Measurements from ENCODE around the gene RPL39L. TPM values are rescaled to one million over a fixed set of nuclear protein-coding genes. Genes with fewer than 3 reads are reported as not detected.
"Not testable (repeated sequence)": the region's sequence is repeated elsewhere in the genome, so short reads cannot be mapped to it uniquely, and the experiment has no call there.

The RPL39L gene
- total RNA-seq, 4 donors from 2014 or later = 2.4 to 18.6 (median 12.4) TPM

- peak overlapping the region; percentile 34 to 75 (median 56) for H3K4me3 ChIP-seq
- no peak for DNase-seq
- H3K9me3 ChIP-seq = peaks cover 0 to 1% (median 0%) of the 10 kb centered on the region in 3 donors
- TF ChIP-seq CTCF (IDR thresholded peaks at IDR 0.05) = no peak
- no peak for TF ChIP-seq POLR2A (IDR thresholded peaks at IDR 0.05)
- no peaks in the 10 kb centered on the region for H3K36me3 ChIP-seq
- H3K27me3 ChIP-seq = no peaks in the 10 kb centered on the region
- peak overlapping the region in 3 of 4 donors; percentile 73 to 79 (median 75) for H3K27ac ChIP-seq
- intact Hi-C loops (cut with DNase I) = no loop called here
- H3K4me1 ChIP-seq = peaks cover 0 to 20% (median 6%) of the 10 kb centered on the region in 3 donors
- 13 to 14% methylated on average over 3 of the region's 3 CpGs for WGBS, 2 donors
These were observed 578 bp upstream of the RPL39L start for GRCh38 chr3:187139895-187140253.

DNA sequence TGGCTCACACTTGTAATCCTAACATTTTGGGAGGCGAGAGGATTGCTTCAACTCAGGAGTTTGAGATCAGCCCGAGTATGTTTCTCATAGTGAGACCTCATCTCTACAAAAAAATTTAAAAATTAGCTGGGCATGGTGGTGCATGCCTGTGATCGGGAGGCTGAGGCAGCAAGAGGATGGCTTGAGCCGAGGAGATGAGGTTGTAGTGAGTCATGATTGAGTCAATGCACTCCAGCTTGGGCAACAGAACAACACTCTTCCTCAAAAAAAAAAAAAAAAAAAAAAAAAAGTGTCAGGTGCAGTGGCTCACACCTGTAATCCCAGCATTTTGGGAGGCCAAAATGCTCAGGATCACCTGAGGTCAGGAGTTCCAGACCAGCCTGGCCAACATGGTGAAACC is 2.4 kb downstream of the RPL39L start:
- H3K27ac ChIP-seq = no peak overlapping the region
- no peak overlapping the region for H3K4me3 ChIP-seq
- TF ChIP-seq POLR2A (IDR thresholded peaks at IDR 0.05) = no peak
- TF ChIP-seq CTCF (IDR thresholded peaks at IDR 0.05) = no peak
- intact Hi-C loops (cut with DNase I) = no loop called here
- H3K4me1 ChIP-seq = peaks cover 0 to 20% (median 6%) of the 10 kb centered on the region in 3 donors
- no peaks in the 10 kb centered on the region for H3K36me3 ChIP-seq
- WGBS, 2 donors = 40 to 60% methylated on average over 4 of the region's 4 CpGs
- no peak for DNase-seq
- H3K27me3 ChIP-seq = no peaks in the 10 kb centered on the region
- no peaks in the 10 kb centered on the region for H3K9me3 ChIP-seq

DNA sequence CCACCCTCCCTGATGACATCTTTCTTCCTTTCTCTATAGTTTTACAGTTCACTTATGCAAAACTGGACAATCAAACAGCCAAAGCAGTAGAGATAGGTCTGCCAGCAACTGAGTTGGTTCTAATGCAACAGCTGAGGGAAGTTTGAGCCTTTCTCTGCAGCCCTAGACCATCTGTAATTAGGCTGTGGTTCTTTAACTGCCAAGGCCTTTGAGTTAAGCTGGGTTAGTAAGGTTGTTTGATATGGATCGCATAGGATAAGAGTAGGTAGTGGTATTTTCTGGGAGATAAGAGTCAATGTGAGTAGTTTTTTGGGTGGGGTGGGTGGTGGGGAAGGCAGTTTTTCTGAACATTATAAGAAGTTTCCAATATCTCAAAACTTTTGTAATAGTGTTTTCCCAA is 3.0 kb downstream of the RPL39L start:
- no peak for TF ChIP-seq POLR2A (IDR thresholded peaks at IDR 0.05)
- TF ChIP-seq CTCF (IDR thresholded peaks at IDR 0.05) = no peak
- Histone ChIP-seq H3K9me3 (no peaks in the 10 kb centered on the region), H3K27ac (no peak overlapping the region), H3K4me3 (no peak overlapping the region), H3K27me3 (no peaks in the 10 kb centered on the region), H3K4me1 (peaks cover 0 to 20% (median 6%) of the 10 kb centered on the region in 3 donors), H3K36me3 (no peaks in the 10 kb centered on the region)
- 80 to 100% methylated on average over 1 of the region's 1 CpG for WGBS, 2 donors
- intact Hi-C loops (cut with DNase I) = no loop called here
- no peak for DNase-seq

- 96 to 99% methylated on average over 10 to 11 of the region's 11 CpGs for WGBS, 2 donors
- DNase-seq; H3K27ac ChIP-seq; intact Hi-C loops (cut with DNase I); H3K36me3 ChIP-seq; H3K27me3 ChIP-seq; H3K4me3 ChIP-seq; H3K9me3 ChIP-seq: not testable (repeated sequence)
- H3K4me1 ChIP-seq = peaks cover 0 to 25% (median 6%) of the 10 kb centered on the region in 3 donors
These were observed 4.1 kb downstream of the RPL39L start for GRCh38 chr3:187135172-187135690.

DNA sequence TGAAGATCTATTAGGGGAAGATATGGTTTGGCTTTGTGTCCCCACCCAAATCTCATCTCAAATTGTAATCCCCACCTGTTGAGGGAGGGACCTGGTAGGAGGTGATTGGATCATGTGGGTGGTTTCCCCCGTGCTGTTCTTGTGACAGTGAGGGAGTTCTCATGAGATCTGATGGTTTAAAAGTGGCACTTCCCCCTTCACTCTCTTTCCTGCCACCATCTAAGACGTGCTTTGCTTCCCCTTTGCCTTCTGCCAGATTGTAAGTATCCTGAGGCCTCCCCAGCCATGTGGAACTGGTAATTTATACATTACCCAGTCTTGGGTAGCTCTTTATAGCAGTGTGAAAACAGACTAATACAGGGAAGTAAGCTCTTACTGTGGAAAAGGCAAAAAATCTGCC is 6.1 kb downstream of the RPL39L start:
- H3K4me1 ChIP-seq; DNase-seq; H3K27me3 ChIP-seq; H3K4me3 ChIP-seq; intact Hi-C loops (cut with DNase I); H3K9me3 ChIP-seq; H3K36me3 ChIP-seq; H3K27ac ChIP-seq: not testable (repeated sequence)
- WGBS, 2 donors = 68 to 100% methylated on average over 2 of the region's 2 CpGs

DNA sequence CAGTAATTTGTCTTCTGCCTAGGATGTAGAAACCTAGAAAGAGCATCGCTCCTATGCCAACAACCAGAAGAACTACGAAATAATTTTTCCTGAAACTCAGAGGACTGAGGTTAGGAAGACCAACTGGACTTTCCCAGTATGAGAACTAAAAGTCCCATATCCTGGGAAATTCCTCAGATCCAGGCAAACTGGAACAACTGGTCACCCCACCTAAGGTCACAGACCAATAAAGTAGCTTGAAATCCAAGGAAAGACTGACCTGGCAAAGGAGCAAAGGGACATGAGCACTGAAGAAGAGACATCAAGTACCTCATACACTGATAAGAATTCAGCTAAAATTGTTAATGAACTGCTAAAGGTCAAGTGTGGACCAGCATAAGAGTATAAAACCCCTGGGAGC is 6.6 kb downstream of the RPL39L start:
- Histone ChIP-seq H3K27ac (no peak overlapping the region), H3K27me3 (no peaks in the 10 kb centered on the region), H3K4me1 (peaks cover 0 to 5% (median 0%) of the 10 kb centered on the region in 3 donors), H3K36me3 (no peaks in the 10 kb centered on the region), H3K9me3 (no peaks in the 10 kb centered on the region), H3K4me3 (no peak overlapping the region)
- intact Hi-C loops (cut with DNase I) = no loop called here
- TF ChIP-seq POLR2A (IDR thresholded peaks at IDR 0.05) (no peak), CTCF (IDR thresholded peaks at IDR 0.05) (no peak)
- DNase-seq = no peak
- WGBS, 2 donors = 84 to 85% methylated on average over 2 of the region's 2 CpGs
